Measurements from ENCODE around the gene HSPBP1.

The HSPBP1 gene

GRCh38 chr19:55252760-55253663 lies 26.9 kb downstream of the HSPBP1 start:
- DNase-seq: no peak

GRCh38 chr19:55251341-55252081 lies 28.4 kb downstream of the HSPBP1 start:
- no peak for DNase-seq

GRCh38 chr19:55250262-55251036 lies 29.5 kb downstream of the HSPBP1 start:
- DNase-seq: no peak

- DNase-seq: no peak
Observed at GRCh38 chr19:55249841-55250240, 30.1 kb downstream of the HSPBP1 start.

- DNase-seq: no peak
Observed at GRCh38 chr19:55248704-55249103, 31.2 kb downstream of the HSPBP1 start.

GRCh38 chr19:55248166-55248675 lies 31.7 kb downstream of the HSPBP1 start:
- no peak for DNase-seq

- no peak for DNase-seq
Observed at GRCh38 chr19:55247621-55248099, 32.2 kb downstream of the HSPBP1 start.

- no peak for DNase-seq
Observed at GRCh38 chr19:55246462-55247451, 33.2 kb downstream of the HSPBP1 start.

- DNase-seq: no peak
Observed at GRCh38 chr19:55245236-55245904, 34.5 kb downstream of the HSPBP1 start.

- no peak for DNase-seq
Observed at GRCh38 chr19:55244004-55244680, 35.8 kb downstream of the HSPBP1 start.

GRCh38 chr19:55242517-55242916 lies 37.4 kb downstream of the HSPBP1 start:
- no peak for DNase-seq

- no peak for DNase-seq
Observed at GRCh38 chr19:55241935-55242464, 37.9 kb downstream of the HSPBP1 start.

- no peak for DNase-seq
Observed at GRCh38 chr19:55241143-55241934, 38.6 kb downstream of the HSPBP1 start.

- DNase-seq: no peak
Observed at GRCh38 chr19:55240713-55241020, 39.2 kb downstream of the HSPBP1 start.

GRCh38 chr19:55239004-55239403 lies 40.9 kb downstream of the HSPBP1 start:
- DNase-seq: no peak

GRCh38 chr19:55238030-55238429 lies 41.9 kb downstream of the HSPBP1 start:
- no peak for DNase-seq

GRCh38 chr19:55232986-55233385 lies 46.9 kb downstream of the HSPBP1 start:
- no peak for DNase-seq

- no peak for DNase-seq
Observed at GRCh38 chr19:55232286-55232602, 47.7 kb downstream of the HSPBP1 start.

Data from NCI-H1092 (cell line).